HepG2 (cell line): ENCODE data around the gene RNU7-1. TPM values are rescaled to one million over a fixed set of nuclear protein-coding genes. Genes with fewer than 3 reads are reported as not detected.

ENCODE experiments used
- BRCA1 ChIP-seq: sonication (generic); formaldehyde crosslinking; IDR thresholded peaks from 2 replicates; pipeline ENCODE4 v1.4.0; 2020; ENCODE audit warnings: missing genetic modification reagents
- CEBPZ ChIP-seq: IDR thresholded peaks from 2 replicates; pipeline ENCODE4 v1.6.1; 2012; ENCODE audit warnings: low read length, improper control_type of control experiment
- MTERF4 ChIP-seq: sonication (generic); formaldehyde crosslinking; IDR thresholded peaks from 2 replicates; pipeline ENCODE4 v1.8.0; 2023; ENCODE audit warnings: mild to moderate bottlenecking, missing genetic modification reagents
- PRPF4 ChIP-seq: fragments of 200-400 bp; formaldehyde crosslinking; IDR thresholded peaks from 2 replicates; pipeline ENCODE4 v1.6.1; 2016; ENCODE audit warnings: low read length, low read depth; ENCODE audit not compliant: poor library complexity, severe bottlenecking
- SSRP1 ChIP-seq: IDR thresholded peaks from 2 replicates; pipeline ENCODE4 v1.6.1; 2016; ENCODE audit warnings: control low read depth
- ZBTB40 ChIP-seq, 2 experiments: fragments of 450-650 bp in 1 of 2; sonication (generic) in 1 of 2; formaldehyde crosslinking in 1 of 2; IDR thresholded peaks; 2 replicates each; pipeline versions ENCODE4 v1.6.1 to v1.8.0; 2016 to 2022; ENCODE audit warnings: antibody characterized with exemption in 1 of 2, mild to moderate bottlenecking in 1 of 2, missing genetic modification reagents in 1 of 2
- ZBTB43 ChIP-seq: sonication (generic); formaldehyde crosslinking; conservative IDR thresholded peaks from 2 replicates; pipeline ENCODE4 v1.4.0; 2020; ENCODE audit warnings: missing genetic modification reagents
- ZNF296 ChIP-seq: sonication (generic); formaldehyde crosslinking; conservative IDR thresholded peaks from 2 replicates; pipeline ENCODE4 v1.5.0; 2020; ENCODE audit warnings: mild to moderate bottlenecking, missing genetic modification reagents
- ZNF432 ChIP-seq: sonication (generic); formaldehyde crosslinking; IDR thresholded peaks from 2 replicates; pipeline ENCODE4 v1.5.0; 2020; ENCODE audit warnings: missing genetic modification reagents, mild to moderate bottlenecking, borderline replicate concordance
- ZNF550 ChIP-seq: sonication (generic); formaldehyde crosslinking; IDR thresholded peaks from 2 replicates; pipeline ENCODE4 v1.4.0; 2020; ENCODE audit warnings: mild to moderate bottlenecking, missing genetic modification reagents, borderline replicate concordance
- ZNF567 ChIP-seq: sonication (generic); formaldehyde crosslinking; IDR thresholded peaks from 2 replicates; pipeline ENCODE4 v1.8.1; 2023; ENCODE audit warnings: mild to moderate bottlenecking, missing genetic modification reagents, borderline replicate concordance
- ZNF605 ChIP-seq: sonication (generic); formaldehyde crosslinking; IDR thresholded peaks from 2 replicates; pipeline ENCODE4 v1.8.0; 2022; ENCODE audit warnings: mild to moderate bottlenecking, missing genetic modification reagents
- ZNF644 ChIP-seq: IDR thresholded peaks from 2 replicates; pipeline ENCODE4 v1.6.1; 2016; ENCODE audit warnings: low read depth
- polyA plus RNA-seq, 8 experiments: library from polyadenylated mRNA; depleted of rRNA in 3 of 8; stranded (reverse) in 7 of 8; unstranded in 1 of 8; fragments of >200 nt; fragmentation: Illumina TruSeq in 4 of 8; extraction: Trizol in 4 of 8; gene quantifications; 2 replicates each; pipeline versions ENCODE4 v1.2.1 to v1.2.3, GENCODE V29; 2011 to 2016; ENCODE audit warnings: low read depth in 4 of 8, missing spikeins in 1 of 8, mixed read lengths in 1 of 8; ENCODE audit not compliant: insufficient read depth in 1 of 8
- total RNA-seq, 5 experiments: library from RNA; depleted of rRNA; stranded (reverse); fragments of >200 nt; fragmentation: Illumina TruSeq; extraction: Trizol; gene quantifications; 2 replicates each; pipeline ENCODE4 v1.2.3, GENCODE V29; 2016; ENCODE audit warnings: low read depth in 1 of 5

The RNU7-1 gene
- total and polyA plus RNA-seq, 2 of the 13 experiments (the other 11 are each of a cell fraction or from before 2014, with no cell fraction given), result not detected

- TF ChIP-seq CEBPZ (no peak), ZBTB40 (IDR thresholded peaks at IDR 0.05) (no peak), ZBTB40 (CRISPR knock-in tag; IDR thresholded peaks at IDR 0.05) (peak; percentile 91; the same call in 1 of the 2 replicates), BRCA1 (CRISPR knock-in tag) (no peak), SSRP1 (no peak; the same call in 1 of the 2 replicates), ZNF567 (CRISPR knock-in tag) (peak; percentile 95; the same call in 1 of the 2 replicates), ZNF432 (no peak), ZNF644 (CRISPR knock-in tag) (no peak), ZNF550 (CRISPR knock-in tag) (no peak), ZNF605 (peak; percentile 99), ZNF296 (CRISPR knock-in tag) (no peak), ZBTB43 (CRISPR knock-in tag) (peak; percentile 72; the same call in 1 of the 2 replicates), MTERF4 (CRISPR knock-in tag) (no peak; the same call in none of the 2 replicates), PRPF4 (no peak)
Observed at GRCh38 chr12:6937481-6938352, 5.9 kb upstream of the RNU7-1 start (continued).
